OCI-LY7 (cell line): ENCODE data around the gene CHI3L2.

Experiments
- CTCF ChIP-seq: fragments of 200-600 bp; sonication (generic); conservative IDR thresholded peaks from 2 replicates; pipeline ENCODE4 v1.5.1; 2014; ENCODE audit warnings: mild to moderate bottlenecking, antibody characterized with exemption, low read length, moderate library complexity, mixed read lengths
- EZH2phosphoT487 ChIP-seq: fragments of 200-600 bp; sonication (generic); IDR thresholded peaks from 2 replicates; pipeline ENCODE4 v1.6.1; 2018; ENCODE audit warnings: low read depth, borderline replicate concordance, mild to moderate bottlenecking, mixed run types, antibody characterized with exemption, low read length, moderate library complexity, mixed read lengths

GRCh38 chr1:111191496-111191895 is 36.0 kb upstream of the CHI3L2 start:
- TF ChIP-seq CTCF, result no peak
- no peak for TF ChIP-seq EZH2phosphoT487
